GM21381 (cell line): Measurements from ENCODE around the gene RPS15.

ENCODE experiments used
- ATAC-seq: cut with Tn5 transposase; IDR thresholded peaks from one replicate; pipeline ENCODE4 v1.9.1; 2021; ENCODE audit warnings: mild to moderate bottlenecking, moderate library complexity; ENCODE audit not compliant: unreplicated experiment

Gene RPS15

DNA sequence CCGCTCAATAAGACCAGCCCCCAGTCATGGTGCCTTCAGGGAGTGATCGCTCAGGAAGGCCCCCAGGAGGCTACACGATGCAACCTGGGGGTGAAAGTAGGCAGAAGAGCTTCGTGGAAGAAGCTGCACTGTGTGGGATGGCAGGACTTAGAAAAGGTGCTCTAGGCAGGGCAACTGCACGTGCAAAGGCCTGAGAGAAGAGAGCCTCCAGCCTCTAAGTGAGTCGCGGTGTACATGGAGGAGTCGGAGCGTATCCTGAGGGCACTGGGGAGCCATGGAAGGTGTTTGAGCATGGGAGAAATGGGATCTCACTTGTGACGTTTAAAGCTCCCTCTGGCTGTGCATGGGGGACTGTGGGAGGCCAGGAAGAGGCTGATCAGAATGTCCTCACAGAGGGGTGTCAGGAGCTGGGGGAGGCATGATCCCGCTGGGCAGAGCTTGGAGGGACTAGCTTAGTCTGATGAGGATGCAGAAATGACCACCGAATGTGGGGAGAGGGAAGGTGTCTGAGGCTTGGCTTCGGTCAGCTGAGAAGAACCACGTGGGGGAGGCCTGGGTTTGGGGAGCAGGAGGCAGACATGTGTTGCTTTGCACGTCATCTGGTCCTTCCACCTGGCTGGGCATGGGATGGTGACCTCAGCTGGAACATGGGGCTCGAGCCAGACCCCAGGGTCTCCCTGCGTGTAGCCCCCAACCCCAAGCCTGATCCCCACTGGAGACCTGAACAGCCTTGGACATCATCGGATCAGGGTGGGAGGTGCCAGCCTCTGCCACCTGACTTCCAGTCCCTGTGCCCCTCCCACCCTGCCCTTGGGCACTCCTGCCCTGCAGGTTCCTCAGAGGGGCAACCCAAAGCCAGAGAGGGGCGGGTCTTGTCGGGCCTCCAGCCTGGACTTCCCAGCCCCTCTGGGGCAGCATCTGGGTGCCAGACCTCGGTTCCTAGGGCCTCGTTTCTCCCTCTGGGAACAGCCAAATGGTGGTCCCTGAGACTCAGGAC is 12.8 kb downstream of the RPS15 start:
- ATAC-seq = no peak

DNA sequence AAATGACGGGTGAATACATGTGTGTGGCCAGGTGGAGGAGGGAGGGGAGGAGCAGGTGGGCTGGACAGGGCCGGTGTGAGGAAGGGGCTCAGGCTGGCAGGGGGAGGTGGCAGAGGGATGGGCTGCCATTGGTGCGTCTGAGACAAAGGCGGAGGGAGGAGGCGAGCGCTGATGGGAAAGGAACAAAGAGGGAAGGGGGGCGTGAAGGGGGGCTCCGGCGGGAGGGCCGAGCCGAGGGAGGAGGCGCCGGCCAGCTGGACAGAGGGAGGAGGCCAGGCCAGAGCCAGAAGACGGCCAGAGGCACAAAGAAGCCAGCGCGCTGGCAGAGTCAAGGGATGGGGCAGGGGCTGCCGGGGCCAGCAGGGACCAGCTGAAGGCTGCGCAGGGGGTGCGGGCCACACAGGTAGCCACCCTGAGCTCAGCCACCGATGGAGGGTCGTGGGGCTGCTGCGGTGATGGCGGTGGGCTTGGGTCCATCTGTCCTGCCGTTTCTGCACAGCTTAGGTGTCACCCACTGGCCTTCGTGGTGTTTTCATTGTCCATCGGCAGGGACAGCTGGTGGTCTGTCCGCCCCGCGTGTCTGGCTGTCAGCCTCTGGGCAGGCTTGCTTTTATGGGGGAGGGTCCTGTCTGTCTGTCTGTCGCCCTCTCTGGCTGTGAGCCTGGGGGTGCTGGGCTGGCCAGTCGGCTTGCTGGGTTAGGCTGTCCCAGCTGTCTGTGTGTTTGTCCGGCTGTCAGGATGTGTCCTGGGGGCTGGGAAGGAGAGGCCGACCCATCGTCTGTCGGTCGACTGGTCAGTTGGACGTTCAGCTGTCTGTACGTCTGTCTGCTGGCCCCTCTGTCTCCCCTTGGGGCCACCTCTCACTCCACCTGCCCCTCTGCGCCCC is 14.0 kb downstream of the RPS15 start:
- ATAC-seq = no peak

DNA sequence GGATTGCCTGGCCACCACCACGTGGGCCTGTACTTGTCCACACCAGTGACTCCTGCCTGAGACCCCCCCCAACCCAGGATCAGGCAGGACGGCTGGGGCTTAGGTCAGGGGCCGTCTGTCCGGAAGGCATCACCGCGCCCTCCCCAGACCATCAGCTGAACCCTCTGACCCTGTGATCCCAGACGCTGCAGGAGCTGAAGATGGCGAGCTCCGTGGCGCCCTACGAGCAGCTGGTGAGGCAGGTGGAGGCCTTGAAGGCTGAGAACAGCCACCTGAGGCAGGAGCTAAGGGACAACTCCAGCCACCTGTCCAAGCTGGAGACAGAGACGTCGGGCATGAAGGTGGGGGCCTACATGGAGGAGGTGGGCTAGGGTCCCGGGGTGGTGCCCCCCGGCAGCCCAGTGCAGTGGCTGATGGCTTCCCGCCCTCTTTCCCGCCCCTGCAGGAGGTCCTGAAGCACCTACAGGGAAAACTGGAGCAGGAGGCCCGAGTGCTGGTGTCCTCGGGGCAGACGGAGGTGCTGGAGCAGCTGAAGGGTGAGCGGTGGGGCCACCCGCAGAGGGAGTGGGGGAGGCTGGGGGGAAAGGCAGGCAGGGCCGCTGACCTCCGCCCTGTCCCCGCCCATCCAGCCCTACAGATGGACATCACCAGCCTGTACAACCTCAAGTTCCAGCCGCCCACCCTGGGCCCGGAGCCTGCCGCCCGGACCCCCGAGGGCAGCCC is 14.8 kb downstream of the RPS15 start:
- no peak for ATAC-seq

DNA sequence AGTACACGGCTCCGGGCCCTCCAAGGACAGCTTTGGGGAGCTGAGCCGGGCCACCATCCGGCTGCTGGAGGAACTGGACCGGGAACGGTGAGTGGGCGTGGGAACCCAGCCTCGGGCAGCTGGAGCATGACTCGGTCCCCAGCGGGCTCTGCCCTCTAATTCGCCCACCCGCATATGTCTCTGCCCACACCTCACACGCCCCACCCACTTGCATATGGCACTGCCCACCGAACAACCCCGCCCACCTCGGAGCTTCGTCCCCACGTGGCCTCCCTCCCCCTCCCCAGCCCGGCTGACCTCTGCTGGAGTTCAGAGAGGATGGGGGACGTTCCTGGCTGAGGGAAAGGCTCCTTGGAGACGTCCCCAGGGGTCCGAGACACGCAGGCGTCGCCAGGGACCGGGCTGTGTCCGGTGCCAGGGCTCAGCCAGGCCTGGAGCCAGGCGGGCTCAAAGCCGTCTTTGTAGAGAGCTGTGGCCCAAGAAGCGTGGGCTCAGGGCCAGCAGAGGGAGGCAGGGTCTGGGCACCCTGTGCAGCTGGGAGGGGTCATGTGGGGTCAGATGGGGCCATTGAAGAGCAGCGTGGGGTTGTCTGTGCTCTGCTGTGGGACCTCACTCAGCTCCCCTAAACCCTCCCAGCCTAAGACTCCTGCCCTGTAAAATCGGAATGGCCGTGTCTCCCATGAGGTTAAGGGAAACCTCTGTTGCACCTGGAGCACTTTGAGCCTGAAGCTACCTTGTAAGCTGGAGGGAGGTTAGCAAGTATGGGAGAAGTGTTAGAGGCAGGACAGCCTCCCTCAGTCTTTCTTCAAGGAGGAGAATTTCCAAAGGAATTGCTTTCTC is 15.5 kb downstream of the RPS15 start:
- ATAC-seq = no peak

DNA sequence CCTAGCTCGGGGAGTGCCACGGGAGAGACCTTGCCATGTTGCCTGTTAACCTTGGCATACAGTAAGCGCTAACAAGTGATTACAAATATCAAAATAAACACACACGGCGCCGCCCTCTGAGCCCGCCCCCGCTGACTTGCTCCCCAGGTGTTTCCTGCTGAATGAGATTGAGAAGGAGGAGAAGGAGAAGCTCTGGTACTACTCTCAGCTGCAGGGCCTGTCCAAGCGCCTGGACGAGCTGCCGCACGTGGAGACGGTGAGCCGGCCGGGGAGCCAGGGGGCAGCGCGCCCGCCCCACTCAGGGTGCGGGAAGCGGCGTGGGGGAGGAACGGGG is 16.8 kb downstream of the RPS15 start:
- ATAC-seq = no peak

DNA sequence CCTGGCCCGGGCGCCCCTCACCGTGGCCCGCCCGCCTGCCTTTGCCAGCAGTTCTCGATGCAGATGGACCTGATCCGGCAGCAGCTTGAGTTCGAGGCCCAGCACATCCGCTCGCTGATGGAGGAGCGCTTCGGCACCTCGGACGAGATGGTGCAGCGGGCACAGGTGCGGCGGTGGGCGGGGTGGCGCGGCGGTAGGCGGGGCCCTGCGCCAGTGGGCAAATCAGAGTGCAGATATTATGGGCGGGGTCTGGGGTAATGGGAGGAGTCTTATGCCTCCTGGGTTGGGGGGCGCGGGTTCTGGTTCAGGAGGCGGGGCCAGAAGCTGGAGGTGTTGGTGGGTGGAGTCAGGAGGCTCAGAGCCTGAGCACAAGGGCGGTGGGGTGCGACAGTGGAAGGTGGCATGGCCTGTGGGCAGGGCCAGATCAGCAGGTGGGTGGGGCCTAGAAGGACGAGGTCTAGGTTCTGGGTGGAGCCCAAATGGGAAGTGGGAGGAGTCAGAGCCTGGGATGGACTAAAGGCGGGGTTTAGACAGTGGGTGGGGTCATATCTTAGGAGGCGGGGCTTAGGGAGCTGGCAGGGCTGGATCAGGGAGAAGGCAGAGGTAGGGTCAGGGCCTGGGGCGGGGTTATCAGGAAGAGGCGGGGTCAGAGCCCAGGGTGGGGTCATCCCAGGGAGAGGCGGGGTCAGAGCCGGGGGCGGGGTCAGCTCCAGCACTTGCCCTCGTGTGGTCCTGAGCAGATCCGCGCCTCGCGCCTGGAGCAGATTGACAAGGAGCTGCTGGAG is 17.3 kb downstream of the RPS15 start:
- ATAC-seq = no peak

DNA sequence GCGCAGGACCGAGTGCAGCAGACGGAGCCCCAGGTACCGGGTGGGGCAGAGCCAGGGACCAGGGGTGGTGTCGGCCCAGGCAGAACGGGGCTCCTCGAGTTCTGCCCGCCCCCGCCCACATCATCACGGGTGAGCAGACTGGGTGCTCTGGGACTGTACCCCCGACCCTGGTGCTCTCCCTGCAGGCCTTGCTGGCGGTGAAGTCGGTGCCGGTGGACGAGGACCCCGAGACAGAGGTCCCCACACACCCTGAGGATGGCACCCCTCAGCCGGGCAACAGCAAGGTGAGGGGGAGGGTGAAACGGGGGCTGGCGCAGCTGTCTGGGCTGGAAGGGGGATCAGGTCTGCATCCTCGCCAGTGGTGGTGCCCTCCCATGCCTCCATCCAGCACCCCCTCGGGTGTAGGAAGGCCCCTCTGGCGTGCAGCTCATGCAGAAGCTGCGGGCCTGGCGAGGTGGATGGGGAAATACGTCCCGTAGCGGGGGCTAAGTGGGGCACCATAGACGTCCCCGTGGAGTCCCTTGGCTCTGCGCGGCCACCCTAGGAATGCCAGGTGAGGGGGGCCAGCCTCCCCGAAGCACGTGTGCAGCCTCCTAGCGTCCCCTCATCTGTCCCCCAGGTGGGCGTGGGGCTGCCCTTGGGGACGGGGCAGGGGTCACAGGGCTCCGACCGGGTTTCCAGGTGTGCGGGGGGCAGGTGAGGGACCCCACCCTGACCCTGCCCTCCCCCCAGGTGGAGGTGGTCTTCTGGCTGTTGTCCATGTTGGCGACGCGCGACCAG is 18.1 kb downstream of the RPS15 start:
- ATAC-seq = no peak

DNA sequence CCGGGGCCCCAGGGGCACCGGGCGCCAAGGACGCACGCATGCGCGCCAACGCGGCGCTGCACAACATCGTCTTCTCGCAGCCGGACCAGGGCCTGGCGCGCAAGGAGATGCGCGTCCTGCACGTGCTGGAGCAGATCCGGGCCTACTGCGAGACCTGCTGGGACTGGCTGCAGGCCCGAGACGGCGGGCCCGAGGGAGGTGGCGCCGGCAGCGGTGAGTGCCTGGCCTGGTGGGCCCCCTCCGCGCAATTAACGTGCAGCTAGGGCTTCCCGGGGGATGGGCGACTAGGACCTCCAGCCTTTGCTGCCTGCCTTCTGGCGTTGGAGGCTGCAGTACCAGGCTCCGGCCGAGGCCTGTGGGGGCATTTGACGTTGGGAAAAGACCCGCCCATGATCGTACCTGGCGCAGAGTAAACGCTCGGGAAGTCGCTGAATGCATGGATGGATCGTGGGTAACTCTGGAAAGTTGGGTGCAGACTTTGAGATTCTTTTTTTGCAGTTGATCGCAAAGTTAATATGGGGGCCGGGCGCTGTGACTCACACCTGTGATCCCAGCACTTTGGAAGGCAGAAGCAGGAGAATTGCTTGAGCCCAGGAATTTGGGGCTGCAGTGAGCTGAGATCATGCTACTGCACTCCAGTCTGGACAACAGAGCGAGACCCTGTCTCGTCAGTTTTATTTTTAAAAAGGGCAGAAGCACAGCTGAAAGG is 19.0 kb downstream of the RPS15 start:
- ATAC-seq = no peak

DNA sequence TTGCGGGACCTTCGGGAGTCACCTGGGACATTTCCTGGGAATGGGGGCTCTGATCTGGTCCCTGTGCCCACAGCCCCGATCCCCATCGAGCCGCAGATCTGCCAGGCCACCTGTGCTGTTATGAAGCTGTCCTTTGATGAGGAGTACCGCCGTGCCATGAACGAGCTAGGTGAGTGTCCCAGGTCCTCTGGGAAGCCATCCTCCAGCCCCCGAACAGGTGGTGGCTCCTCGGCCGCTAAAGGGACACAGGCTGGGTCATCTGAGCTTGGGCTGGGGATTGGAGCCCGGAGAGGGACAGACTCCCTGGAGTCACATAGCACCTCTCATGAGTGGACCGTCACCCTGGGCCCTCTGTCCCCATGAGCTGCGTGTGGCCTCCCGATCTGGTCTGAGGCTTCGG is 19.7 kb downstream of the RPS15 start:
- no peak for ATAC-seq

DNA sequence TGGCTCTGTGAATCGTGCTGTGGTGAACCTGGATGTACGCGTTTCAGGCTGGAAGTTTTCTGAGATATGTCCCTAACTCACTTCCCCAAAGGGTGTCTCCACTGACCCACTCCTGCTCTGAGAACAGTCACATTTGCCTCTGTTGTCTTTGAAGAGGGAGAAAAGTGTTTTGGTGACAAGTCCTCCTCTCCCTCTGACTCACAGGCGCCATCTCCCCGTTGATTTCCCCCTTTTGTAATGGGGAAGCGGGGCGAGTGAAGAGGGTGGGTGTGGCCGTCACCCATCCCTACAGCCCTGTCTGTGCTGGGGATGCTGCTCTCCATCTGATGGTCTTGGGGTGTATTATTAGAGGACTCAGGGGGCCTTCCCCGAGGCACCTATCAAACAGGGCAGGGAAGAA is 21.3 kb downstream of the RPS15 start:
- no peak for ATAC-seq

DNA sequence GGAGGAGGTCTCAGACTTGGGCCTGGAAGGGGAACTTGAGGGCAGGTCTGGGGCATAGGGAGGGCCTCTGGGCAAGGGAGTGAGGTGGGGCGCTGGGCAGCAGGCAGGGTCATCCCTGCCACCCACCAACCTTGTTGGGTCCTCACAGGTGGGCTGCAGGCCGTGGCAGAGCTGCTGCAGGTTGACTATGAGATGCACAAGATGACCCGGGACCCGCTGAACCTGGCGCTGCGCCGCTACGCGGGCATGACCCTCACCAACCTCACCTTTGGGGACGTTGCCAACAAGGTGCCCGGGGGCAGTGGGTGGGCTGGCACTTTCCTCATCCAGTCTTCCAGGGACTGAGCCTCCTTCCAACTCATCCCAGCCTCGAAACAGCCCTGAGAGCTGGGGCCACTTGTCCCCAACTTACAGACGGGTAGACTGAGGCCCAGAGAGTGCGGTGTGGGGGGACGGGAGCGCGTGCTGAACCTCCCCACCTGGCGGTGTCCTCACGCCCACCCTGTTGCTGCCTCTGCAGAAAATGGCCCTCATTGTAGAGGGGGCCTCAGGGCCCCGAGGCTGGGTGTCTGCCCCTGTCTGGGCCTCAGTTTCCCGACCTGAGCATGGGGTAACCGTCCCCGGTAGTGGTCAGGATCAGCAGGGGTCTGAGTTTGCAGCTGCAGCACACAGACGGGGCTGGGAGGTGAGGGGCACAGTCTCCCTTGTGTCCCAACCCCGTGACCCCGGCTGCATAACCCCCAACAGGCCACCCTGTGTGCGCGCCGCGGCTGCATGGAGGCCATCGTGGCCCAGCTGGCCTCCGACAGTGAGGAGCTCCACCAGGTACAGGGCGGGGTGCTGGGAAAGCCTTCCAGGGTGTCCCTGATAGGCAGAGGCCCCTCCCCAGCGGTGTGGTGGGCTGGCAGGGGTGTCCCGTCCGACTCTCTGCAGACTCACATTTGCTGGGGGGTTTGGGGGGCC is 22.1 kb downstream of the RPS15 start:
- ATAC-seq = no peak

DNA sequence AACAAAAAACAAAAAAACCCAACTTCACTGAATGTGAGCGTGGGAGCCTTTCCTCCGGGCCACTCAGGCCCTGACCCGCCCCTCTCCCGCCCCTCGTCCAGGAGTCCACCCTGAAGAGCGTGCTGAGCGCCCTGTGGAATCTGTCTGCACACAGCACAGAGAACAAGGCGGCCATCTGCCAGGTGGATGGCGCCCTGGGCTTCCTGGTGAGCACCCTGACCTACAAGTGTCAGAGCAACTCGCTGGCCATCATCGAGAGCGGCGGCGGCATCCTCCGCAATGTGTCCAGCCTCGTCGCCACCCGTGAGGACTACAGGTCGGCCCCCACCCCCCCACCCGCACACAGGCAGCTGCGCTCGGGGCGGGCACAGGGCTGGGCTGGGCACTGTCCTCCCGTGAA is 23.7 kb downstream of the RPS15 start:
- ATAC-seq = no peak

DNA sequence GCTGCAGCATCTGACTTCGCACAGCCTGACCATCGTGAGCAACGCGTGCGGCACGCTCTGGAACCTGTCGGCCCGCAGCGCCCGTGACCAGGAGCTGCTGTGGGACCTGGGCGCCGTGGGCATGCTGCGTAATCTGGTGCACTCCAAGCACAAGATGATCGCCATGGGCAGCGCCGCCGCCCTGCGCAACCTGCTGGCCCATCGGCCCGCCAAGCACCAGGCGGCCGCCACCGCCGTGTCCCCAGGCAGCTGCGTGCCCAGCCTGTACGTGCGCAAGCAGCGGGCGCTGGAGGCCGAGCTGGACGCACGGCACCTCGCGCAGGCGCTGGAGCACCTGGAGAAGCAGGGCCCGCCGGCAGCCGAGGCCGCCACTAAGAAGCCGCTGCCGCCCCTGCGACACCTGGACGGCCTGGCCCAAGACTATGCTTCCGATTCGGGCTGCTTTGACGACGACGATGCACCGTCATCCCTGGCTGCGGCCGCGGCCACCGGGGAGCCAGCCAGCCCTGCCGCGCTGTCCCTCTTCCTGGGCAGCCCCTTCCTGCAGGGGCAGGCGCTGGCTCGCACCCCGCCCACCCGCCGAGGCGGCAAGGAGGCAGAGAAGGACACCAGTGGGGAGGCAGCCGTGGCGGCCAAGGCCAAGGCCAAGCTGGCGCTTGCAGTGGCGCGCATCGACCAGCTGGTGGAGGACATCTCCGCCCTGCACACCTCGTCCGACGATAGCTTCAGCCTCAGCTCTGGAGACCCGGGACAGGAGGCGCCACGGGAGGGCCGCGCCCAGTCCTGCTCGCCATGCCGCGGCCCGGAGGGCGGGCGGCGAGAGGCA is 27.2 kb downstream of the RPS15 start:
- no peak for ATAC-seq

DNA sequence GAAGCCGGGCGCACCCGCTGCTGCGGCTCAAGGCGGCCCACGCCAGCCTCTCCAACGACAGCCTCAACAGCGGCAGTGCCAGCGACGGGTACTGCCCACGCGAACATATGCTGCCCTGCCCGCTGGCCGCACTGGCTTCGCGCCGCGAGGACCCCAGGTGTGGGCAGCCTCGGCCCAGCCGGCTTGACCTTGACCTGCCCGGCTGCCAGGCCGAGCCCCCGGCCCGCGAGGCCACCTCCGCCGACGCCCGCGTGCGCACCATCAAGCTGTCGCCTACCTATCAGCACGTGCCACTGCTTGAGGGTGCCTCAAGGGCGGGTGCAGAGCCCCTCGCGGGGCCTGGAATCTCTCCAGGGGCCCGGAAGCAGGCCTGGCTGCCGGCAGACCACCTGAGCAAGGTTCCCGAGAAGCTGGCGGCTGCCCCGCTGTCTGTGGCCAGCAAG is 27.8 kb downstream of the RPS15 start:
- no peak for ATAC-seq

DNA sequence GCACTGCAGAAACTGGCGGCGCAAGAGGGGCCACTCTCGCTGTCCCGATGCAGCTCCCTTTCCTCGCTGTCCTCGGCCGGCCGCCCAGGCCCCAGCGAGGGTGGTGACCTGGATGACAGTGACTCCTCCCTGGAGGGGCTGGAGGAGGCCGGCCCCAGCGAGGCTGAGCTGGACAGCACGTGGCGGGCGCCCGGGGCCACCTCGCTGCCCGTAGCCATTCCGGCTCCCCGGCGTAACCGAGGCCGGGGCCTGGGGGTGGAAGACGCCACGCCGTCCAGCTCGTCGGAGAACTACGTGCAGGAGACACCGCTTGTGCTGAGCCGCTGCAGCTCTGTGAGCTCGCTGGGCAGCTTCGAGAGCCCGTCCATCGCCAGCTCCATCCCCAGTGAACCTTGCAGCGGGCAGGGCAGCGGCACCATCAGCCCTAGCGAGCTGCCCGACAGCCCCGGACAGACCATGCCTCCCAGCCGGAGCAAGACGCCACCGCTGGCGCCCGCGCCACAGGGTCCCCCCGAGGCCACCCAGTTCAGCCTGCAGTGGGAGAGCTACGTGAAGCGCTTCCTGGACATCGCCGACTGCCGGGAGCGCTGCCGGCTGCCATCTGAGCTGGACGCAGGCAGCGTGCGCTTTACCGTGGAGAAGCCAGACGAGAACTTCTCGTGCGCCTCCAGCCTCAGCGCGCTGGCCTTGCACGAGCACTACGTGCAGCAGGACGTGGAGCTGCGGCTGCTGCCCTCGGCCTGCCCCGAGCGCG is 28.4 kb downstream of the RPS15 start:
- ATAC-seq = no peak

DNA sequence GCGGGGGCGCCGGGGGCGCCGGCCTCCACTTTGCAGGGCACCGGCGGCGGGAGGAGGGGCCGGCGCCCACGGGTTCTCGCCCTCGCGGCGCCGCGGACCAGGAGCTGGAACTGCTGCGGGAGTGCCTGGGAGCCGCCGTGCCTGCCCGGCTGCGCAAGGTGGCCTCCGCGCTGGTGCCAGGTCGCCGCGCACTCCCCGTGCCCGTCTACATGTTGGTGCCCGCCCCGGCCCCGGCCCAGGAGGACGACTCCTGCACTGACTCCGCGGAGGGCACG is 29.0 kb downstream of the RPS15 start:
- ATAC-seq = no peak
